Choroid plexus epithelial cell (primary cell): Measurements from ENCODE around the gene NAB1.
"Not testable (repeated sequence)": the region's sequence is repeated elsewhere in the genome, so short reads cannot be mapped to it uniquely, and the experiment has no call there.

Source experiments
- DNase-seq: peaks from one replicate; pipeline ENCODE4 v3.0.0-alpha.2; 2010; ENCODE audit warnings: low read depth
- H3K4me3 ChIP-seq: 2 replicates; pipeline ENCODE4 v1.5.1; 2011; ENCODE audit warnings: low read depth, mild to moderate bottlenecking, control low read depth, low read length, moderate library complexity
- CTCF ChIP-seq: conservative IDR thresholded peaks from 2 replicates; pipeline ENCODE4 v1.5.1; 2011; ENCODE audit warnings: low read depth, mild to moderate bottlenecking, control low read depth, inconsistent platforms, low read length, moderate library complexity

NAB1 gene

DNA sequence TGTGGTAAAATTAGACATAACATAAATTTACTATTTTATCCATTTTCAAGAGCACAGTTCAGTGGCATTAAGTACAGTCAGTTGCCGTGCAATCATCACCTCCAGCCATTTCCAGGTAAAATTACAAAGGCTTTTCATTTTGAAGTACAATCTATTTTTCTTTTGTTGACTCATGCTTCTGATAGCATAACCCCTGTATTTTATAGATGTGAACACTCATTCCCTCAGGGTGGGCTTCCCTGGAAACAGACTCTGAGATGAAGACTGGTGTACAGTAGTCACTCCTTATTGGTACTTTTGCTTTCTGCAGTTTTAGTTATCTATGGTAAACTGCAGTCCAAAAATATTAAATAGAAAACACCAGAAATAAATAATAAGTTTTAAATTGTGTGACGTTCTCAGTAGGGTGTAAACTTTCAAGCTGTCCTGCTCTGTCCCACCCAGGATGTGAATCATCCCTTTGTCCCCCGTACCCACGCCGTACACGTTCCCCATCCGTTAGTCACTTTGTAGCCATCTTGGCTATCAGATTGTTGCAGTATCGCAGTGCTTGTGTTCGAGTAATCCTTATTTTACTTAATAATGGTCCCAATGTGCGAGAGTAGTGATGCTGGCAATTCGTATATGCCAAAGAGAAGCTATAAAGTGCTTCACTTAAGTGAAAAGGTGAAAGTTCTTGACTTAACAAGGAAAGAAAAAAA, 41.1 kb upstream of the NAB1 start:
- peak; percentile 78 for DNase-seq
- no peak for TF ChIP-seq CTCF
- peak overlapping the region; percentile 19 for H3K4me3 ChIP-seq

DNA sequence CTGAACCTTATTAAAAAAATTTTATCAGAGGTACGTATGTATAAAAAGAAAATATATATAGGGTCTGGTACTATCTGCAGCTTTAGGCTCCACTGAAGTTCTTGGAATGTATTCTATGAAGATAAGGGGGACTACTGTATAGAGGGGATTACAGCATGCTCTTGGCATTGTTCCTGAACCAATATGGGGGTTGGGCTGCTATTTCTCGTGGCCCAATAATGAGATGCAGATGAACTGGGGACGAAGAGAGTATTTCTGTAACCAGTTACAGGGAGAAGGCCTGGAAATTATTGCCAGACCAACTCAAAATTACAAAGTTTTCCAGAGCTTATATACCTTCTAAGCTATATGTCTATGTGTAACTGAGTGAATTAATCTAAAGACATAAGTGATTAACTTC, 40.0 kb upstream of the NAB1 start:
- DNase-seq, H3K4me3 ChIP-seq: not testable (repeated sequence)

DNA sequence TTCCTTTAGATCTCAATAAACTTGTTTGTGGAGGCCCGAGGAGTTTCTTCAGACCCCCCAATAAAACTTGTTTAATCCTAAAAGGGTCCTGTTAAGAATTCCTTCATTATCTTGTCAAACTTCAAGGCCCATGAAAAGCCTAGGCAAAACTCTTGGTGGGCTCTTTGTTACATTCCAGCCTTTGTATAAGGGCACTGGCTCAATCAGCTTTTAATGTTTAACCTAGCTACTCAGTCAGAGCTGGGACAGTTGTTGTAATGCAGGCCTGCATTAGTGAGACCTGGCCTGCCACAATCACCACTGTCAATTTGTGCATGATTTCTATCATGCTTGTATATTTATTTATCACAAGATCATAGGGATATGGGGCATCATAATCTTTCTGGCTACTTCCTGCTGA, 39.5 kb upstream of the NAB1 start:
- not testable (repeated sequence) for DNase-seq, H3K4me3 ChIP-seq

DNA sequence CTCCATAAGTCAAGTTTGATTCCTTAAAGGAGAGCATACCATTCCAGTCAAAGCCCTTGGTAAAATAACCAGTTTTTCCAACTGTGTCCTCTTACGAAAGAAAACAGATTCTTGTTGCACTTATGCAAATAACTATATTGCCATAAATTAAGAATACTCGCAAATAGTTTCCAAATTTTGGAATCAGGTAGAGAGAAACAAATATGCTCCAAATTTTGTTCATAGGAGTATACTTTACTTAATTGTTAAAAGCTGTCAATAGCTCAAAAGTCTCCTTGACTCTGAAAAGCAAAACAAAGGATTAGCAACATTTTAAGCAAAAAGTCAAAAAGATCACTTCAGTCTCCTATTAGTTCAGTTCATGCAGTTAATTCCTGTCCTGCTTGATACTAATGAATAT, 38.4 kb upstream of the NAB1 start:
- not testable (repeated sequence) for DNase-seq, H3K4me3 ChIP-seq

DNA sequence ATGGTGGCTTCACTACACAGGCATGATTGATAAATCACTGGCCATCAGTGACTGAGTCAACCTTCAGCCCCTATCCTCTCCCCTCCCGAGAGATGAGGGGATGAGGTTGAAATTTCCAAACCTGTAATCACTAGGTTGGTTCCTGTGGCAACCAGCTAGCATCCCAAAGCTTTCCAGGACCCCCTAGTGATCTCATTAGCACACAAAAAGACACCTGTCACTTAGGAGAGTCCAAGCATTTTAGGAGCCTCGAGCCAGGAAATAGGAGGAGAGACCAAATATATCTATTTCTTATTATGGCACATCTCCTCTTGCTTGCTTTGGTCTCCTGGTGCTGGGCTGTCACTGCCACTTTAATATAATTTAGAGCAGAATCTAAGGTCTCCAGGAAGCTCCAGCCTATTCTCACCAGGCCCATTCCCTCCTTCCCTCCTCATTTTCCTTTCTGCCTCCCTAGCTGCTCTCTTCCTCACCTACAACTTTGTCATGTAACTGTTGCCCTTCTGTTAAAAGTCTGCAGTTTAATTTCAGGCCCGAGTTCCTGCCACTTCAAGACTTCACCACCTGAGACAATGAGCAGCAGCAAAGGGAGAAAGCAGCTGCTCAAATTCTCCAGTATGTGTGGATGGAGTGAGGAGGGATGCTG, 33.2 kb upstream of the NAB1 start:
- no peak overlapping the region for H3K4me3 ChIP-seq
- DNase-seq, result no peak
- TF ChIP-seq CTCF, result no peak

GRCh38 chr2:190618030-190618429, 30.9 kb upstream of the NAB1 start:
- DNase-seq, result no peak
- no peak for TF ChIP-seq CTCF
- H3K4me3 ChIP-seq, result no peak overlapping the region

DNA sequence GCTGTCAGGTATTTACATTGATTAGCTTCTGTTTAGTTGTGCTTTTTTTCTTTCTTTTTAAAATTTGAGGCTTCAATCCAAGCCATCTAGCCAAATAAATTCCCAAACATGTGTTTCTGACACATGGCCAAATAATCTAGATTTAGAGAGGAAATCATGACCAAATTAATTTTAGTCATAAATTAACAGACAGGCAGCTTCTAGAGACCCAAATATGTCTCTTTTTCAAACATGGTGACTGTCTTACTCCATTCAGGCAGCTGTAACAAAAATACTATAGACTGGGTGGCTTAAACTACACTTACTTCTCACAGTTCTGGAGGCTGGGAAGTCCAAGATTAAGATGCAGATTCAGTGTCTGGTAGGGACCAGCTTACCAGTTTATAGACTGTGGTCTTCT, 23.2 kb upstream of the NAB1 start:
- no peak overlapping the region for H3K4me3 ChIP-seq
- DNase-seq, result no peak
- no peak for TF ChIP-seq CTCF

- H3K4me3 ChIP-seq, result no peak overlapping the region
- no peak for DNase-seq
- TF ChIP-seq CTCF, result no peak
Measured at GRCh38 chr2:190626641-190627210, 22.2 kb upstream of the NAB1 start.
